Measurements from ENCODE around the gene TMSB10. TPM values are rescaled to one million over a fixed set of nuclear protein-coding genes. Genes with fewer than 3 reads are reported as not detected.

The TMSB10 gene
- total and polyA plus RNA-seq, 2 experiments from 2014 or later = 834 to 2,942 TPM

- Histone ChIP-seq H3K4me2 (no peak overlapping the region), H3K4me1 (ENCODE audit: insufficient read depth) (no peaks in the 10 kb centered on the region; the same call in 1 of the 2 replicates), H3K9me2 (ENCODE audit: insufficient read depth) (no peaks in the 10 kb centered on the region), H3K36me3 (ENCODE audit: insufficient read depth) (no peaks in the 10 kb centered on the region), H3K79me2 (replicated peaks; ENCODE audit: insufficient read depth) (no peaks in the 10 kb centered on the region; the same call in 1 of the 2 replicates), H3K4me3 (no peak overlapping the region), H2AFZ (no peak overlapping the region), H3K27ac (ENCODE audit: low read depth) (no peak overlapping the region), H4K20me1 (replicated peaks; ENCODE audit: insufficient read depth) (peaks cover 5% of the 10 kb centered on the region; the same call in 1 of the 2 replicates), H3F3A (replicated peaks; ENCODE audit: low read depth) (0 out of 2 replicates have a peak, but pooled peaks cover 8% of the 10 kb centered on the region), H3K27me3 (ENCODE audit: insufficient read depth) (peaks cover 68% of the 10 kb centered on the region)
- DNase-seq (ENCODE audit: low spot score) = no peak
- TF ChIP-seq ZNF114 (CRISPR knock-in tag; IDR thresholded peaks at IDR 0.05) (no peak), ZNF331 (CRISPR knock-in tag; IDR thresholded peaks at IDR 0.05; ENCODE audit: low read depth) (no peak), NANOG (IDR thresholded peaks at IDR 0.05; ENCODE audit: borderline replicate concordance) (no peak), ZNF462 (CRISPR knock-in tag; IDR thresholded peaks at IDR 0.05) (no peak), ETS1 (IDR thresholded peaks at IDR 0.05) (no peak), STAT1 (IDR thresholded peaks at IDR 0.05; ENCODE audit: unreplicated experiment) (no peak), JUNB (IDR thresholded peaks at IDR 0.05; ENCODE audit: unreplicated experiment) (no peak), EZH2 (IDR thresholded peaks at IDR 0.05; ENCODE audit: low read depth, unreplicated experiment) (no peak), POLR2AphosphoS5 (IDR thresholded peaks at IDR 0.05; ENCODE audit: low read depth) (no peak), CTCF (conservative IDR thresholded peaks at IDR 0.05; ENCODE audit: low read depth in 2 of 2) (no peak), REST (IDR thresholded peaks at IDR 0.05; ENCODE audit: unreplicated experiment) (no peak), CREB1 (CRISPR knock-in tag; IDR thresholded peaks at IDR 0.05; ENCODE audit: low read depth) (no peak), EZH2phosphoT487 (IDR thresholded peaks at IDR 0.05; ENCODE audit: unreplicated experiment) (no peak)
- Mint-ChIP-seq H3K36me3 (ENCODE audit: low read depth) (no peaks in the 10 kb centered on the region), H3K27me3 (ENCODE audit: insufficient read depth, low read depth, poor library complexity) (peaks cover 60% of the 10 kb centered on the region), H3K4me3 (peak overlapping the region; percentile 84; the same call in 2 of the 3 replicates), H3K27ac (no peak overlapping the region), H3K4me1 (peaks cover 8% of the 10 kb centered on the region; the same call in 2 of the 3 replicates), H3K9me3 (no peaks in the 10 kb centered on the region)
- no peak for ATAC-seq
Measured at GRCh38 chr2:84882414-84882738, 23.1 kb upstream of the TMSB10 start.

All from GM23338 (cell line).